Ramos (cell line): Measurements from ENCODE around the gene DROSHA.
"Not testable (repeated sequence)": the region's sequence is repeated elsewhere in the genome, so short reads cannot be mapped to it uniquely, and the experiment has no call there.

Source experiments
- in situ Hi-C: fragments of 300-500 bp; cut with MboI; formaldehyde crosslinking; loops from one replicate; pipeline ENCODE4 v1.14.3; 2022; ENCODE audit warnings: low sequenced_read_pairs; ENCODE audit not compliant: unreplicated experiment

DROSHA gene

GRCh38 chr5:31427724-31428309 lies 104.1 kb downstream of the DROSHA start:
- in situ Hi-C loops, result no loop called here

DNA sequence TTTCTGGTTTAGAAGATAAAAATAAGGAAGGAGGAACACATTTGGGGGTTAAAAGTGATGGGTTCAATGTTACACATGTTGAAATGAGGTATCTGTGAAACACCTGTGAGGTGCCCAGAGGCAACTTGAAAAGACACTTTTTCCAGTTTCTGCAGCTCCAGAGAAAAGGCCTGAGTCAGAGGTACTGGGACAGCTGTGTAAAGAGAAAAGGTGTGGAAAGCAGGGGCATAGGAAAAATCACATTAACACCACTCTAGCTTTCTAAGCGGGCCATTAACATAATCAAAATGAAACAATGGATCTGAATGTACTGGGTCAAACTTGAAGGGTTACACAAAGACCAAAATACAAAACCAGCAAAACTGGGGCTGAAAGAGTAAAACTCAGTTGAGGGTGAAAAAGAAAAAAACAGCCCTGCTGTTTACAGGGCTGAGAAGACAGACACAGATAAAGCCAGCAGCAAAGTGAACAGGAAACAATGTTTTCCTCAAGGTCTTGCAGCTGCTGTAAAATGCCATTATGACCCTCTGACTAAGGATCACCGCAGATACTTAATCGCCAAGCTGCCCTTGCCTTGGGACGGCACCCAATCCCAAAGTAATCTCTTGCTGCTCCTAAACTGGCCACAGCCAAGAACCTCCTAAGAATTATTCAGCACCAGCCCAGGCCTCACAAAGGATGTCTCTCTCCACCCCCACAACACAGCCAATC lies 104.7 kb downstream of the DROSHA start:
- in situ Hi-C loops, result no loop called here

GRCh38 chr5:31421806-31422586 lies 109.9 kb downstream of the DROSHA start:
- in situ Hi-C loops, result no loop called here

DNA sequence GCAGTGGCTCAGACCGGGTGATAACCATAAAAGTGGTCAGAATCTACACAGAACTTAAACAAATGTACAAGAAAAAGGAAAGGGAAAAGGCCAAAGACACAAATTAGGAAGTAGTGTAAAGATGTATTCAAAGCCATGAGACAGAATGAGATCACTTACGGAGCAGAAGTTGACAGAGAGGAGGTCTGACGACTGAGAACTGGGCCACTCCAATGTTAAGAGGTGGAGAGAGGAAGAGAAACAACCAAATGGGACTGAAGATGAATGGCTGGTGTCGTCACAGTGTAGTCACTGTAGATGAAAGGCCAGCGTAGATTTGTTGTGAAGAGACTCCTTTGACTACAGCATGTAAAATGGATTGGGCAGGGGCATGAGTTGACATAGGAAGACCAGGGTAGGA lies 114.4 kb downstream of the DROSHA start:
- in situ Hi-C loops, result no loop called here

DNA sequence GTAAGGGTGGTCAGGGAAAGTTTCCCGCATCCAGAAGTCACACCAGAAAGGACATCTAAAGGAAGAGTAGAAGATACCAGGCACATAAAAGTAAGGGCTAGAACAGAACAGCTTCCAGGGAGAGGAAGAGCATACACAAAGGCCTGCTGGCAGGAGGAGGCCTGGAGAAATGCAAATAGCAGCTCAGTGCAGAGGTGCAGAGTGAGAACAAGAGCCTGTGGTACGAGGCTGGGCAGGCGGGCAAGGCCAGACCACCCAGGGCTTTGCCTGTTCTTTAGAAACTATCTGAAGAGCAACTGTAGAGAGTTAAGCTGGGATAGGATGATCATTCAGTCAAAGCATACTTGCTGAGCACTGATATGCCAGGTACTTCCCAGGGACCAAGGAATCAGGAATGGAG lies 115.3 kb downstream of the DROSHA start:
- in situ Hi-C loops, result no loop called here

- in situ Hi-C loops, result no loop called here
These were observed 115.9 kb downstream of the DROSHA start for GRCh38 chr5:31415960-31416359.

DNA sequence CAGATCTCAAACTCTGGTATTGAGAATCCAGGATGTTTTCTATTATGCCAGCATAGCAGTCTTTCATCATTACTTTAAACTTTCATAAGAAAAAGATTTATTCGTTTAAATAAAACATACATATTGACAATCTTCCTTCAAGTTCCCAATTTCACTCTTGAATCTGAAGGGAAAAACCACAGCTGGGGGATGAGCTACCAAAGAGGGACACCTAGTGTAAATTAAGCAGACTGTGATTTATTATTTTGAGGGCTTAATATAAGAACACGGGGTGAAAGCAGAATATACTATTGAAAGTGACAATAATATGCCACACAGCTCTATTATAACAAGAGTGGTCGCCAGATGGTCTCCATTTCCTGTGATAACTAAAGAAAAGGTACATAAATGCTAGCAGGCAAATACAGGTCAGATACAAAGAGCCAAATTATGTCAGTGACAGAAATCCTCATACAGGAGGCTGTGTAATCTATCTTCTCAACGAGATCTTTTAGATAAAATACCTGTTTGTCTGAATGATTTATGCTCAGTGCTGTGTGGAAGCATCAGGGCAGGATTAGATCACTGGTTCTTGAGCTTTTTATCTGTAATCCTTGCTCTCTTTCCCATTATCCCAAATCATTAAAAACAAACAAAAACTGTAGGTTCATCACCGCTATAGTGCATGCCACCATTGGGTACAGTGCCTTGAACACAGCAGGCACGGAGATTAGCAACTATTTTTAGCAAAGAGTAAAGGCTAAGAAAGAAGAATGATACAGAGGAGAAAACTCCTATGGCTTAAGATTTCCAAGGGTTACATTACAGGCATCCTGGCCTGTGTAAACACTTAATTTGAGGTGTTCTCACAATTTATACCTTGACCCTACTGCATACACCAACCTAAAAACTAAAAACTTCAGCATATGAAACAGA lies 116.6 kb downstream of the DROSHA start:
- in situ Hi-C loops, result no loop called here

DNA sequence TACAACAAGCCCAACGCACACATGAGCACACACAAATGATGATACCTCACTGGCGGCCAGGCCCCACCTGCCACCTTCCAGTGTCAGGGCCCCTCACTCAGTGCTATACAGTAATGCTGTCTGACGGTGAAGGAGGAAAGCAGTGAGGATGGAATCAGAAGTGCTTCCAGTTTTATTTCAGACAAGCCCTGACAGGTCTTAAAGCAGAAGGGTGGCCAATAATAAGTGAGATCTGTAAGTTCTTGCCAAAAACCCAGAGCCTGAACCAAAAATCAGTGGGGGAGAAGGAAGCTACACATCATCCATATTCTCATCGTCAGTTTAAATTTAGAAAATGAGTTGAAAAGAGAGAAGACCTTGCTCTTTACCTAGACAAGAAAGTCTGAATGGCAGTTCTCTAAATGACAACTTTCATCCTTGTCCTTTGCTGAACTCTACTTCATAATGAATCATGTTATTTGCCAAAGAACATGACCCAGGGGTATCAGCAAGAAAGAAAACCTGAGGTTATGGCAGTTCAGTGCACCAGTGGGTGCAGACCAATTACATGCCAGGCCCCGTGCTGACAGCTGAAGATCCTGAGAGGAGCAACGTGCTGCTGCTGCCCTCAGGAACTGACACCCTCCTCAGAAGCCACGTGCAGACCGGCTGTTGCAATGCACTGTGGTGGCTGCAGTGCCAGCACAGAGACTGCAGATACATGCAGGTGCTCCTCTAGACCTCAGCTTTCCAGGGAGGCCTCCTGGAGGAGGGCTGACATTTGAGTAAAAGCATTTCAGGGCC lies 118.7 kb downstream of the DROSHA start:
- in situ Hi-C loops, result no loop called here

DNA sequence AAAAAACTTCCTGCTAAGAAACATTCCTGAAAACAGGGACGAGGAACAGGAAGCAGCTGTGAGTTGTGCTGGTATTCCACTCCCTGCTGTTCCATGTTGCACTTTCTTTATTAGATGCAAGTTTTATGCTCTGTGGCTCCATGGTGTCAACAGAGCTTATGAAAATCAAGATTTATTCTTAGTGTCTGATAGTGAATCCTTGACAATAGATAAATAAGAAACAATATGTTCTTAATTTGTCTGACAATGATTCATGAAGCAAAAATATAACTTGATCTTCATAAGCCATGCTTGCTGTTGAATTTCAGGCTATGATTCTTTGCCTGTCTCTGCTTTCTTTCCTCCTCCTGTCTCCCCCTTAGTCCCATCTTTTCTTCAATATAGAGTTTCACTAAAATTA lies 119.6 kb downstream of the DROSHA start:
- in situ Hi-C loops, result no loop called here

- in situ Hi-C loops, result no loop called here
These were observed 121.8 kb downstream of the DROSHA start for GRCh38 chr5:31410089-31410488.

DNA sequence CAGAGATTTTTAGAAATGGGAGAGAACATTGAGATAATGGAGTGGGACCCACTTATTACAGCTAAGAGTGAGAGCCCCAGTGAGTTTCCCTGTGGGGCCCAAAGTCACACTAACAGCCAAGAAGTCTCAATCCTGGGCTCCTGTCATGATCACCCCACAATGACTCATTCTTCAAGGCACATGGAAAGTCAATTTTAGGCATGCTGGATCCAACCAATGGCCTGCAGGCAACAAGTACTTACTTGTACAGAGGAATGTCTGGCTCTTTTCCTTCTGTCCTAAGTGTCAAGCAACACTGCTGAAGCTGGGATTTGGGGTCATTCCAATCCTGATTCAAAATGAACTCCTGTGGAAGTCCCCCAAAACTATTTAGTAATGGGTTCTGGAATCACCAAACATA lies 123.1 kb downstream of the DROSHA start:
- in situ Hi-C loops, result no loop called here

- in situ Hi-C loops, result no loop called here
These were observed 123.8 kb downstream of the DROSHA start for GRCh38 chr5:31407921-31408693.

DNA sequence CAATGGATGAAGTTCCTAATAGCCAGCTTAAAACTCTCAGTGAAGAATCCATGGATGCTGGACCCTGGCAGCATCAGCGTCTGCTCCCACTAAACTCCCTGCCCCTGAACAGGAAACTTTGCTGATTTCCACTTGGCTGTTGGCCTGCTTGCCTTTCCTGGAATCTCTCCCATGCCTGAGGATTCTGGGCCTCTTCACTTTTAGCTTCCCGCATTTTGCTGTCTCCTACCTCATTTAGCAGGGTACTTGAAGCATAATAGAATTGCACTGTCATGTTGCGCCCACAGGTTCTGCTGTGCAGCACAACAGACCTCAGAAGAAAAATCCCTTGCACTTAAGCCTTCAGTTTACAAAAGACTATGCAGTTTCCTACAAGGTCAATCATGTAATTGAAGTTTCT lies 127.6 kb downstream of the DROSHA start:
- in situ Hi-C loops, result no loop called here

GRCh38 chr5:31401691-31402090 lies 130.2 kb downstream of the DROSHA start:
- in situ Hi-C loops, result no loop called here

GRCh38 chr5:31397926-31398557 lies 133.9 kb downstream of the DROSHA start:
- in situ Hi-C loops, result no loop called here

GRCh38 chr5:31396611-31397295 lies 135.1 kb downstream of the DROSHA start:
- in situ Hi-C loops, result no loop called here

DNA sequence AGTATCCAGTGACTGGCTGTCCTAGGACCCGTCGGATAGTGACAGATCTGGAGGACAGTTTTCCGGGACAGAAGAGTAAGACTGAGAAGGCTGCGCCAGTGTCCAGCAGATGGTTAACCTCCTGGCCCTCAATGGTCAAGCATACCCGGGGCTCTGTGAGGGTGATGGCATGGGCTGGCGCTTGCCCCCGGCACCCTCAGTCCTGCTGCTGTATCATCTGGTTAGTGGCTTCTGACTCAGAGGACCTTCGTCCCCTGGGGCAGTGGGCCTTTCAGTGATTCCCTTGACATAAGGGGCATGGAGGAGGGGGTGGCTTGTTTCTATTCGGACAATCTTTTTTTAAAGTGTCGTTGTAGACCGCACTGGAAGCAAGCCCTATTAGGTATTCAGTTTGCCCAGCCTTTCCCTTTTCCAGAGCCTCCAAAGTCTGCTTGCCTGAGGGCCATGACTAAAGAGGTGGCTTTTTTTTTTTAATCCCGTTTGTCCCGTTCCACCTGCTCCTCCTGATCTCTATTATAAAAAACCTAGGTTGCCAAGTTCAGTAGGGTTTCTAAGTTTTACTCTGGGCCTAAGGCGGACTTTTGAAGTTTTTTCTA lies 136.3 kb downstream of the DROSHA start:
- in situ Hi-C loops, result not testable (repeated sequence)

GRCh38 chr5:31393126-31393525 lies 138.8 kb downstream of the DROSHA start:
- in situ Hi-C loops, result no loop called here
